Psoas muscle (tissue), 8 donors: ENCODE data around the gene BTNL2. TPM values are rescaled to one million over a fixed set of nuclear protein-coding genes. Genes with fewer than 3 reads are reported as not detected.

ENCODE experiments used
- ATAC-seq, 4 donors: fragments of 200-7000 bp; cut with Tn5 transposase; one replicate each; pipeline ENCODE4 v1.9.1; 2020; ENCODE audit warnings: moderate library complexity in 3 of 4, mild to moderate bottlenecking in 2 of 4
- DNase-seq, 2 donors: peaks; one replicate each; pipeline ENCODE4 v3.0.0-alpha.2; 2020
- H3K27ac ChIP-seq: fragments of 200-600 bp; one replicate; pipeline ENCODE4 v1.8.0; 2022
- H3K27me3 ChIP-seq, 3 donors: fragments of 200-600 bp in 1 of 3; one replicate each; pipeline versions ENCODE4 v1.6.1 to v1.8.0; 2013 to 2022; ENCODE audit warnings: low read length in 2 of 3, mild to moderate bottlenecking in 2 of 3, moderate library complexity in 1 of 3; ENCODE audit not compliant: insufficient read depth in 3 of 3
- H3K36me3 ChIP-seq, 2 donors: fragments of 200-600 bp in 1 of 2; one replicate each; pipeline versions ENCODE4 v1.6.1 to v1.8.0; 2013 to 2022; ENCODE audit warnings: low read depth in 1 of 2, mild to moderate bottlenecking in 1 of 2, moderate library complexity in 1 of 2; ENCODE audit not compliant: insufficient read depth in 1 of 2
- H3K4me1 ChIP-seq: fragments of 200-600 bp; one replicate; pipeline ENCODE4 v1.8.0; 2022
- H3K4me3 ChIP-seq: fragments of 200-600 bp; one replicate; pipeline ENCODE4 v1.8.0; 2022; ENCODE audit warnings: mild to moderate bottlenecking
- H3K9me3 ChIP-seq: fragments of 200-600 bp; one replicate; pipeline ENCODE4 v1.8.0; 2022
- whole genome bisulfite sequencing, 3 donors: extraction: QIAGEN DNeasy Blood & Tissue Kit; methylation state at CpG; one replicate each; pipeline versions ENCODE4 v1.1.6 to v1.1.7; 2013; 5-methylcytosine and 5-hydroxymethylcytosine counted together
- intact Hi-C, 2 donors: fragments of 100-400 bp; cut with DNase I; formaldehyde crosslinking; loops; one replicate each; pipeline versions ENCODE4 v1.11.0 to v1.14.2; 2022
- polyA plus RNA-seq, 3 donors: library from polyadenylated mRNA; stranded (reverse); fragments of 200-250 nt; gene quantifications; one replicate each; pipeline ENCODE4 v1.2.3, GENCODE V29; 2013
- total RNA-seq, 4 donors: library from RNA; stranded (reverse); fragmentation: NEBNext Ultra II Directional in 2 of 4; extraction: Animal tissue kit (Norgen Biotek cat#: 25700) in 2 of 4; gene quantifications; one replicate each; pipeline versions ENCODE4 v1.2.1 to v1.2.4, GENCODE V29; 2021 to 2023
- TF ChIP-seq, protein P1 (sequence below): fragments of 200-600 bp; IDR thresholded peaks from one replicate; pipeline ENCODE4 v1.8.0; 2022; ENCODE audit warnings: antibody characterized with exemption
- donor health status: healthy with polysubstance abuse.
- donor health status: DM: no; HTN: no; CAD: no; lungs with moderate emphysema.
- donor health status: Bipolar disorder and iron deficiency.
- donor health status: healthy.
- donor health status: DM: yes; HTN: yes; CAD: no.
- donor health status: DM: no; HTN: no; CAD: no.
- donor health status: DM: no; HTN: no; CAD: no.
- donor health status: DM: yes; HTN: yes; CAD: no.

BTNL2 gene
- total and polyA plus RNA-seq, 7 donors = not detected

- intact Hi-C loops = no loop called here
- Histone ChIP-seq H3K27ac (no peak overlapping the region), H3K4me1 (no peaks in the 10 kb centered on the region), H3K4me3 (no peak overlapping the region), H3K27me3 (no peaks in the 10 kb centered on the region), H3K9me3 (no peaks in the 10 kb centered on the region), H3K36me3 (no peaks in the 10 kb centered on the region)
- TF ChIP-seq, protein P1, sequence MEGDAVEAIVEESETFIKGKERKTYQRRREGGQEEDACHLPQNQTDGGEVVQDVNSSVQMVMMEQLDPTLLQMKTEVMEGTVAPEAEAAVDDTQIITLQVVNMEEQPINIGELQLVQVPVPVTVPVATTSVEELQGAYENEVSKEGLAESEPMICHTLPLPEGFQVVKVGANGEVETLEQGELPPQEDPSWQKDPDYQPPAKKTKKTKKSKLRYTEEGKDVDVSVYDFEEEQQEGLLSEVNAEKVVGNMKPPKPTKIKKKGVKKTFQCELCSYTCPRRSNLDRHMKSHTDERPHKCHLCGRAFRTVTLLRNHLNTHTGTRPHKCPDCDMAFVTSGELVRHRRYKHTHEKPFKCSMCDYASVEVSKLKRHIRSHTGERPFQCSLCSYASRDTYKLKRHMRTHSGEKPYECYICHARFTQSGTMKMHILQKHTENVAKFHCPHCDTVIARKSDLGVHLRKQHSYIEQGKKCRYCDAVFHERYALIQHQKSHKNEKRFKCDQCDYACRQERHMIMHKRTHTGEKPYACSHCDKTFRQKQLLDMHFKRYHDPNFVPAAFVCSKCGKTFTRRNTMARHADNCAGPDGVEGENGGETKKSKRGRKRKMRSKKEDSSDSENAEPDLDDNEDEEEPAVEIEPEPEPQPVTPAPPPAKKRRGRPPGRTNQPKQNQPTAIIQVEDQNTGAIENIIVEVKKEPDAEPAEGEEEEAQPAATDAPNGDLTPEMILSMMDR = no peak
- ATAC-seq (no peak), DNase-seq (no peak)
- 70 to 76% (median 71%) methylated on average over 1 of the region's 1 CpG for WGBS, 3 donors
Measured at GRCh38 chr6:32355018-32355417, 52.0 kb downstream of the BTNL2 start.

DNA sequence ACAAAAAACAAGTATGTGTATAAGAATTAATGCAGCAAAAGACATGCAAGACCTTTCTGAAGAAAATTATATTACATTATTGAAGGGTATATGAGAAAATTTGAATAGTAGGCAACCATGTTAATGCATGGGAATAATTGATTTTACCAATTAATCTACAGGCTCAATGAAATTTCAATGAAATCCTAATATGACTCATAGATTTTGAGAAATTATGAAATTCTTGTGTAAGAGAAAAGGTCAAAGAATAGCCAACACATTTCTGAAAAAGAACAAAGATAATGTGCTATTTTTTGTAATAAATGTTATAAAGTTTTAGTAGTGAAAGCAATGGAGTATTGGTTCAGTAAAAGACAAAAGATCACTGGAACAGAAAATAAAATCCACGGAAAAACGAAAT lies 53.6 kb downstream of the BTNL2 start:
- TF ChIP-seq, protein P1 = no peak
- WGBS, 3 donors = 86 to 90% (median 89%) methylated on average over 2 of the region's 2 CpGs
- H3K27ac ChIP-seq = no peak overlapping the region
- H3K9me3 ChIP-seq = no peaks in the 10 kb centered on the region
- DNase-seq (no peak), ATAC-seq (no peak)
- no peak overlapping the region for H3K4me3 ChIP-seq
- H3K27me3 ChIP-seq = peaks cover 0 to 4% (median 0%) of the 10 kb centered on the region in 3 donors
- no peaks in the 10 kb centered on the region for H3K36me3 ChIP-seq
- intact Hi-C loops = no loop called here
- H3K4me1 ChIP-seq = no peaks in the 10 kb centered on the region

Other genes with a start within 250 kb of the BTNL2 start
- gene EGFL8, start 242.6 kb downstream of the BTNL2 start, total RNA-seq = 1 to 10 TPM; 2.0 to 7.0 (median 3.7) TPM
- gene EGFL8, start 242.6 kb downstream of the BTNL2 start, polyA plus RNA-seq = 1 to 10 TPM; 2.1 to 4.0 (median 3.6) TPM
- 10 to 100 TPM; 36.8 to 59.8 (median 47.7) TPM for gene AGPAT1, start 231.1 kb downstream of the BTNL2 start, total RNA-seq
- 10 to 100 TPM; 35.0 to 77.8 (median 38.0) TPM for gene AGPAT1, start 231.1 kb downstream of the BTNL2 start, polyA plus RNA-seq
- 10 to 100 TPM; 52.0 to 91.1 (median 57.0) TPM for gene RNF5, start 228.8 kb downstream of the BTNL2 start, total RNA-seq
- 100 to 1,000 TPM; 110 to 122 (median 113) TPM for gene RNF5, start 228.8 kb downstream of the BTNL2 start, polyA plus RNA-seq
- gene AGER, start 222.9 kb downstream of the BTNL2 start, total RNA-seq = 1 to 10 TPM in 3 of 4 donors, under 1 TPM in 1; 0.85 to 2.0 (median 1.4) TPM
- gene AGER, start 222.9 kb downstream of the BTNL2 start, polyA plus RNA-seq = 1 to 10 TPM in 1 of 3 donors, under 1 TPM in 2; 0.79 to 1.7 (median 0.91) TPM
- gene PBX2, start 217.0 kb downstream of the BTNL2 start, total RNA-seq = 10 to 100 TPM; 36.1 to 46.7 (median 37.5) TPM
- gene PBX2, start 217.0 kb downstream of the BTNL2 start, polyA plus RNA-seq = 10 to 100 TPM; 20.4 to 27.4 (median 22.1) TPM
- gene GPSM3, start 214.5 kb downstream of the BTNL2 start, total RNA-seq = 1 to 10 TPM; 1.7 to 5.1 (median 3.5) TPM
- gene GPSM3, start 214.5 kb downstream of the BTNL2 start, polyA plus RNA-seq = 1 to 10 TPM; 1.5 to 2.7 (median 2.6) TPM
- 10 to 100 TPM; 11.3 to 16.6 (median 13.7) TPM for gene NOTCH4, start 183.1 kb downstream of the BTNL2 start, total RNA-seq
- 10 to 100 TPM in 2 of 3 donors, 1 to 10 TPM in 1; 9.7 to 19.5 (median 10.4) TPM for gene NOTCH4, start 183.1 kb downstream of the BTNL2 start, polyA plus RNA-seq
- not detected for gene TSBP1, start 35.3 kb downstream of the BTNL2 start, total RNA-seq
- gene TSBP1, start 35.3 kb downstream of the BTNL2 start, polyA plus RNA-seq = not detected
- 10 to 100 TPM; 19.9 to 90.0 (median 61.9) TPM for gene HLA-DRA, start 32.7 kb upstream of the BTNL2 start, total RNA-seq
- 10 to 100 TPM; 32.0 to 43.0 (median 35.3) TPM for gene HLA-DRA, start 32.7 kb upstream of the BTNL2 start, polyA plus RNA-seq
- 10 to 100 TPM in 3 of 4 donors, 1 to 10 TPM in 1; 6.5 to 23.9 (median 12.5) TPM for gene HLA-DRB5, start 123.1 kb upstream of the BTNL2 start, total RNA-seq
- gene HLA-DRB5, start 123.1 kb upstream of the BTNL2 start, polyA plus RNA-seq = 1 to 10 TPM in 1 of 3 donors, under 1 TPM in 2; 0.21 to 1.2 (median 0.25) TPM
- gene HLA-DRB1, start 182.7 kb upstream of the BTNL2 start, total RNA-seq = 10 to 100 TPM; 16.9 to 49.4 (median 29.8) TPM
- 10 to 100 TPM; 13.2 to 32.6 (median 20.5) TPM for gene HLA-DRB1, start 182.7 kb upstream of the BTNL2 start, polyA plus RNA-seq
- gene HLA-DQA1, start 230.2 kb upstream of the BTNL2 start, total RNA-seq = 1 to 10 TPM; 1.3 to 7.8 (median 6.2) TPM
- gene HLA-DQA1, start 230.2 kb upstream of the BTNL2 start, polyA plus RNA-seq = 1 to 10 TPM; 5.9 to 7.8 (median 5.9) TPM